GM15510 (cell line): Measurements from ENCODE around the gene CRYZL1.

Source experiments
- POLR2A ChIP-seq: IDR thresholded peaks from 3 replicates; pipeline ENCODE4 v1.6.1; 2011; ENCODE audit warnings: borderline replicate concordance; ENCODE audit not compliant: insufficient read length; ENCODE audit errors: extremely low read depth

The CRYZL1 gene

GRCh38 chr21:33641352-33642026, at the start of gene CRYZL1:
CRYZL1 (minus strand) TSS chr21:33641741; CDS start chr21:33631551, 10,190 bp downstream.
- peak; percentile 69 for TF ChIP-seq POLR2A

GRCh38 chr21:33690874-33691273, 49.3 kb upstream of the CRYZL1 start:
- TF ChIP-seq POLR2A = no peak

GRCh38 chr21:33688353-33688752, 46.8 kb upstream of the CRYZL1 start:
- TF ChIP-seq POLR2A = no peak

GRCh38 chr21:33687634-33688033, 46.1 kb upstream of the CRYZL1 start:
- no peak for TF ChIP-seq POLR2A

GRCh38 chr21:33686386-33686785, 44.8 kb upstream of the CRYZL1 start:
- no peak for TF ChIP-seq POLR2A

GRCh38 chr21:33685613-33686197, 44.2 kb upstream of the CRYZL1 start:
- TF ChIP-seq POLR2A = no peak

- no peak for TF ChIP-seq POLR2A
Observed at GRCh38 chr21:33684923-33685560, 43.5 kb upstream of the CRYZL1 start.

- no peak for TF ChIP-seq POLR2A
Observed at GRCh38 chr21:33684068-33684467, 42.5 kb upstream of the CRYZL1 start.

GRCh38 chr21:33682992-33683627, 41.6 kb upstream of the CRYZL1 start:
- no peak for TF ChIP-seq POLR2A

- TF ChIP-seq POLR2A = no peak
Observed at GRCh38 chr21:33680870-33681269, 39.3 kb upstream of the CRYZL1 start.

GRCh38 chr21:33677450-33677849, 35.9 kb upstream of the CRYZL1 start:
- TF ChIP-seq POLR2A = no peak

- no peak for TF ChIP-seq POLR2A
Observed at GRCh38 chr21:33674226-33674625, 32.7 kb upstream of the CRYZL1 start.

GRCh38 chr21:33673473-33673872, 31.9 kb upstream of the CRYZL1 start:
- no peak for TF ChIP-seq POLR2A

- no peak for TF ChIP-seq POLR2A
Observed at GRCh38 chr21:33670076-33670978, 28.8 kb upstream of the CRYZL1 start.

GRCh38 chr21:33668620-33669019, 27.1 kb upstream of the CRYZL1 start:
- no peak for TF ChIP-seq POLR2A

- no peak for TF ChIP-seq POLR2A
Observed at GRCh38 chr21:33668180-33668579, 26.6 kb upstream of the CRYZL1 start.

- no peak for TF ChIP-seq POLR2A
Observed at GRCh38 chr21:33667636-33668035, 26.1 kb upstream of the CRYZL1 start.
